HEK293T (cell line): ENCODE measurements around the gene ORAI2.

Experiments used
- CTCF ChIA-PET: fragments of 350-600 bp; formaldehyde crosslinking; extraction: SDS; loops from one replicate; lab custom pipeline; 2021; ENCODE audit warnings: antibody characterized with exemption, inconsistent platforms; lab: Yijun Ruan, JAX
- POLR2A ChIA-PET: fragments of 350-600 bp; formaldehyde crosslinking; extraction: SDS; loops from one replicate; lab custom pipeline; 2020; ENCODE audit warnings: antibody characterized with exemption, inconsistent platforms; lab: Yijun Ruan, JAX
- DNase-seq: peaks from one replicate; pipeline ENCODE4 v3.0.0; 2012; ENCODE audit warnings: mixed read lengths; ENCODE audit errors: extremely low spot score
- ARNT ChIP-seq: fragments of 450-650 bp; IDR thresholded peaks from 2 replicates; pipeline ENCODE4 v1.6.1; 2017; ENCODE audit warnings: mild to moderate bottlenecking
- BHLHE40 ChIP-seq: fragments of 450-650 bp; IDR thresholded peaks from 2 replicates; pipeline ENCODE4 v1.6.1; 2016; ENCODE audit warnings: mild to moderate bottlenecking, moderate library complexity, borderline replicate concordance
- CTBP1 ChIP-seq: fragments of 450-650 bp; IDR thresholded peaks from 2 replicates; pipeline ENCODE4 v1.6.1; 2016; ENCODE audit warnings: borderline replicate concordance
- ELF4 ChIP-seq: fragments of 450-650 bp; IDR thresholded peaks from 2 replicates; pipeline ENCODE4 v1.6.1; 2017; ENCODE audit warnings: antibody characterized with exemption
- FOXA1 ChIP-seq: fragments of 450-650 bp; IDR thresholded peaks from 2 replicates; pipeline ENCODE4 v1.6.1; 2016; ENCODE audit warnings: mild to moderate bottlenecking
- FOXK2 ChIP-seq: fragments of 450-650 bp; IDR thresholded peaks from 2 replicates; pipeline ENCODE4 v1.6.1; 2016; ENCODE audit warnings: mild to moderate bottlenecking
- FOXM1 ChIP-seq: fragments of 450-650 bp; IDR thresholded peaks from 2 replicates; pipeline ENCODE4 v1.6.1; 2017; ENCODE audit warnings: mild to moderate bottlenecking, borderline replicate concordance
- HDGF ChIP-seq: fragments of 450-650 bp; IDR thresholded peaks from 2 replicates; pipeline ENCODE4 v1.6.1; 2017; ENCODE audit warnings: antibody characterized with exemption, borderline replicate concordance
- L3MBTL2 ChIP-seq: fragments of 450-650 bp; conservative IDR thresholded peaks from 2 replicates; pipeline ENCODE4 v1.6.1; 2016; ENCODE audit warnings: mild to moderate bottlenecking
- LEF1 ChIP-seq: fragments of 450-650 bp; IDR thresholded peaks from 2 replicates; pipeline ENCODE4 v1.6.1; 2017; ENCODE audit warnings: mild to moderate bottlenecking, borderline replicate concordance
- NFRKB ChIP-seq: fragments of 450-650 bp; IDR thresholded peaks from 2 replicates; pipeline ENCODE4 v1.6.1; 2016; ENCODE audit warnings: mild to moderate bottlenecking, moderate library complexity
- SP1 ChIP-seq: fragments of 450-650 bp; IDR thresholded peaks from 2 replicates; pipeline ENCODE4 v1.6.1; 2017
- SUZ12 ChIP-seq: fragments of 450-650 bp; IDR thresholded peaks from 2 replicates; pipeline ENCODE4 v1.6.1; 2016; ENCODE audit warnings: mild to moderate bottlenecking
- TARDBP ChIP-seq: fragments of 450-650 bp; IDR thresholded peaks from 2 replicates; pipeline ENCODE4 v1.6.1; 2016
- ZNF384 ChIP-seq: fragments of 450-650 bp; IDR thresholded peaks from 2 replicates; pipeline ENCODE4 v1.6.1; 2016
- TF ChIP-seq, protein P1 (sequence below): fragments of 450-650 bp; IDR thresholded peaks from 2 replicates; pipeline ENCODE4 v1.6.1; 2016

The ORAI2 gene

DNA sequence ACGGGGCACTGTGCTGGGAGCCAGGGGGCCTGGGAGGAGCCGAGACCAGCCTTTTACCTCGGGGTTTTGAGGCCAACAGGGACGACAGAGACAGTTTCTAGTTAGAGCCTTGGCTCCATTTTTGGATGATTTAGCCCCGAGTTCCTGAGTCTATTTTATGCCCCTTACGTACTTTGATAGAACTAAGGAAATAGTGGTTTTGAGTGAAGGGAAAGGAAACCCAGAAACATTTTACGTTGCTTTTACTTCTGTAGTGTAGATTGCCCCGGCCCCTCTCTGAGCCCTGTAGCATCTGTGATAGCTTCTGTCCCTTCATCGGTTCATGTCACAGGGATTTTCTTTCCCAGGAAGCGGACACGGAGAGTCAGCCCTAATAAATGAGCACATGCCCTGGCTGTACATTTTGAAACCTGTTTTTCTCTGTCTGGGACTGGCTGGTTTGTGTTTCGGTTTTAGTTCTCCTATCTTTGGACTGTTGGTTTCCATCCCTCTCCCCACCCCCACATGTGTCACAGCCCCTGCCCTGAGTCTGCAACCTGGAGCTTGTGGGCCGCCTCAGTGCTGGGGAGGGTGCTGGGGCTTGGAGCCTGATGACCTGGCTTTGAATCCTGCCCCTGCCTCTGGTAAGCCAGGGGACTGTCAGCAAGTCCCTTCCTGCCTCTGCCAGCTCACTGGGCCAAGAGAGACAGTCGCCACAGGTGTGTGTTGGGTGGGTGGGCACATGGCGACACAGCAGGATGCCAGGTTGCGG, 6.9 kb upstream of the ORAI2 start:
- DNase-seq: no peak
- ChIA-PET POLR2A (no interaction called here), CTCF (no interaction called here)
- TF ChIP-seq NFRKB (no peak), HDGF (no peak), SP1 (no peak), FOXK2 (no peak), CTBP1 (no peak), ELF4 (no peak), FOXM1 (no peak), LEF1 (no peak), TARDBP (no peak), ARNT (no peak), L3MBTL2 (no peak), BHLHE40 (no peak), SUZ12 (no peak), ZNF384 (no peak), FOXA1 (no peak)
- TF ChIP-seq, protein P1, sequence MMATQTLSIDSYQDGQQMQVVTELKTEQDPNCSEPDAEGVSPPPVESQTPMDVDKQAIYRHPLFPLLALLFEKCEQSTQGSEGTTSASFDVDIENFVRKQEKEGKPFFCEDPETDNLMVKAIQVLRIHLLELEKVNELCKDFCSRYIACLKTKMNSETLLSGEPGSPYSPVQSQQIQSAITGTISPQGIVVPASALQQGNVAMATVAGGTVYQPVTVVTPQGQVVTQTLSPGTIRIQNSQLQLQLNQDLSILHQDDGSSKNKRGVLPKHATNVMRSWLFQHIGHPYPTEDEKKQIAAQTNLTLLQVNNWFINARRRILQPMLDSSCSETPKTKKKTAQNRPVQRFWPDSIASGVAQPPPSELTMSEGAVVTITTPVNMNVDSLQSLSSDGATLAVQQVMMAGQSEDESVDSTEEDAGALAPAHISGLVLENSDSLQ: no peak

DNA sequence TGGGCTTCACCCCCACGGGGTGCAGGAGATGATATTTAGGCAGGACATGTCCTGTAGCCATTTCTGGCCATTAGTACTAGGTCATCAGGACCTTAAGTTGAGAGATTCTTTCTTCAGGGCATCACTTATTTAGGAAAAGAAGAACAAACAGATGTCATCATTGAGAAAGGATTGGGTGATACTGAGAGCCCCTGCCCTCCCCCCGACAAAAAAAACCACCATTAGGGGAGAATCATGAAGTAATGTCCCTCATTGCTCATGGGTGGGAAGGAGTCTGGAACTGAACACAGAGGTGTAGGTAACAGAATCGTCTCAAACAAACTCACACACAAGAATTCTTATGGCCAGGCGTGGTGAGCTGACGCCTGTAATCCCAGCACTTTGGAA, 6.4 kb upstream of the ORAI2 start:
- ChIA-PET POLR2A (no interaction called here), CTCF (no interaction called here)
- DNase-seq: no peak
- TF ChIP-seq SUZ12 (no peak), ELF4 (no peak), ARNT (no peak), HDGF (no peak), ZNF384 (no peak), CTBP1 (no peak), SP1 (no peak), BHLHE40 (no peak), FOXM1 (no peak), TARDBP (no peak), LEF1 (no peak), FOXK2 (no peak), L3MBTL2 (no peak), FOXA1 (no peak), NFRKB (no peak)
- TF ChIP-seq, protein P1: no peak

DNA sequence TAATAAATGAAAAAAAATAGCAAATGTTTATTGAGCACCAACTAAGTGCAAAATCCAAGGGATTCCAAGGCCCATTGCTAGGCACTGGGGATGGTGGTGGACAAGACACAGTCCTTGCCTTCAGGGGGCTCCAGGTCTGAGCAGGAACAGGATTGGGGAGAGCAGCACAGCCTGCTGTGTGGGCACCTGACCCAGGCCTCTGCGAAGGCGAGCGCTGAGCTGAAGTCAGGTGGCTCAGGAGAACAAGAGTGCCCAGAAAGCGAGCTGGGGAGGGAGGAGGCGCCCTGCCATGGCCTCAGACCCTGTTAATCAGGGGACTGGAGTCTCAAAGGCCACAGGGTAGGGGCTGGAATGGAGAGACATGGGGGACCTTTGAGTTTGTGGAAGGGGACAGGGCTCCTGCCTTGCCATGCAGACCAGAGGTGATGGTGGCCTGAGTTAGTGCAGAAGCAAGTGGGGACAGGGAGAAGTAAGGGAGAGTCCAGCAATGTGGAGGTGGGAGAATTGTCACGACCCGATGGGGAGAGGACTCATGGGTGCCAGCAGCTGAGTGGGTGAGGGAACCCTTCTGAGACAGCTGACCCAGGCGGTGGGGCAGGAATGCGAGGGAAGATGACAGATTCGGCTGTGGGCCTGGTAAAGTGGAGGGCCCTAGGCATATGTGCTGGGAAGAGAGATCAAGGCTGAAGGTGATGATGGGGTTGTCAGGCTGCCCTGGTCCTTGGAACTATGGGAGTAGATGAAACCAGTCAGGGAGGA, 4.1 kb upstream of the ORAI2 start:
- CTCF ChIA-PET: no interaction called here
- POLR2A ChIA-PET: no interaction called here
- TF ChIP-seq L3MBTL2 (no peak), TARDBP (no peak), ELF4 (no peak), SUZ12 (no peak), BHLHE40 (no peak)
- DNase-seq: no peak

DNA sequence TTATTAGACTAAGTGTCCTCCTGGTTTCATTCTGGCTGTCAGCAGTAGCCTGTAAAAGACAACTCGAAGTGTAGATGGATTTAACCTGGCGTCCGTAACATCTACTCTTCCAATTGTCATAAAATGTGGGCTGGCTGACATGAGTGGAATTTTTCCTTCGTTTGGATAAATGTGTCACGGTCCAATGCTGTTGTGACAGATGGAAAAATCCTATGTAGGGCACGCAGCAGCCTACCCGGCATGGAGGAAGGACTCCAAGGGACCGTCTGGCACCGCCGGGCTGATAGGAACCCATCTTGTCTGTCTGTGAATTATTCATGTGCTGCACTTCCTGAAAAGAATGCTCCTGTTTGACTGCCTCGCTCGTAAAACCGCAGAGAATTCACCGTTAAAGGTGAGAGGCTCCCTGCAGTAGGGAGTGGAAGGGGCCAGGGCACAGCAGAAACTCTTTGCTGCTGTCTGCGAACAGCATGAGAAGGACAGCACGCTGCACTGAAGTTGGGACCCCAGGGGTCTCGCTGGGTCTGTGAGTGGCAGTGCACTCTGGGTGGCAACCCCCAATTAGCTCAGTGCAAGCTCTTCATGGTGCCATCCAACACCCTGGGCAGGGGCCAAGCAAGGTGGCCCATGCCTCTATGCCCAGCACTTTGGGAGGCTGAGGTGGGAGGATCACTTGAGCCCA, 1.6 kb upstream of the ORAI2 start:
- no peak for DNase-seq
- CTCF ChIA-PET: interaction anchor here (1.0 kb wide), 1 partner anchor 24 kb away, joined by 3 read pairs; no protein-coding TSS in a partner anchor
- POLR2A ChIA-PET: no interaction called here
- TF ChIP-seq FOXM1 (no peak), LEF1 (no peak), SP1 (no peak), CTBP1 (no peak), HDGF (no peak), BHLHE40 (no peak), SUZ12 (no peak), ELF4 (no peak), ARNT (no peak), TARDBP (no peak), ZNF384 (no peak), FOXK2 (no peak), L3MBTL2 (no peak)
- TF ChIP-seq, protein P1: no peak

DNA sequence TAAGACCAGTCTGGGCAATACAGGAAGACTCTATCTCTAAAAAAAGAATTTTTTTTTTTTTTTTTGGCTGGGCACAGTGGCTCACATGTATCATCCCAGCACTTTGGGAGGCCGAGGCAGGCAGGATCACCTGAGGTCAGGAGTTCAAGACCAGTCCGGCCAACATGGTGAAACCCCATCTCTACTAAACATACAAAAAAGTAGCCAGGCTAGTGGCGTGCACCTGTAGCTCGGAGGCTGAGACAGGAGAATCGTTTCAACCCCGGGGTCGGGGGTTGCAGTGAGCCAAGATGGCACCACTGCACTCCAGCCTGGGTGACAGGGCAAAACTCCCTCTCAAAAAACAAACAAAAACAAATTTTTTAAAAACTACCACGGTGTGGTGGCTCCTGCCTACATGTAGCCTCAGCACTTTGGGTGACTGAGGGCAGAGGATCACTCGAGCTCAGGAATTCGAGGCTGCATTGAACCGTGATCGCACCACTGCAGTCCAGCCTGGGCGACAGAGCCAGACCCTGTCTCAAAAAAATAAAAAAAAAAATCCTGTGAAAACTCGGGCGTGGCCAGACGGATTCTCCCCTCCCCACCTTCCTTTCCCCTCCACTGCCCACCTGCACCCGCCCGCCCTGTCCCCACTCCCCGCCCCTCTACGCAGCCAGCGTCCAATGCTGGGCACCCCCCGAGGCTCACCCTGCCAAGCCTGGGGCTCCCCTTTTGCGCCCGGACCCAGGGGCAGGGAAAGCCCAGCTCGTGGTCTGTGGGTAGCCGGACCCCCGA, 745 bp upstream of the ORAI2 start:
- POLR2A ChIA-PET: no interaction called here
- no peak for DNase-seq
- CTCF ChIA-PET: interaction anchor here (1.0 kb wide), 1 partner anchor 24 kb away, joined by 3 read pairs; no protein-coding TSS in a partner anchor
- TF ChIP-seq BHLHE40 (no peak), SP1 (no peak), HDGF (no peak), FOXM1 (no peak), FOXK2 (no peak), ZNF384 (no peak), FOXA1 (no peak), NFRKB (no peak), ARNT (no peak), TARDBP (no peak), L3MBTL2 (no peak), CTBP1 (no peak), ELF4 (no peak), LEF1 (no peak), SUZ12 (no peak)
- TF ChIP-seq, protein P1: no peak
